ENCODE data around the gene DDX49. TPM values are rescaled to one million over a fixed set of nuclear protein-coding genes. Genes with fewer than 3 reads are reported as not detected.

Gene DDX49
- total and polyA plus RNA-seq, 12 donors: 16.2 to 74.5 (median 22.1) TPM

DNA sequence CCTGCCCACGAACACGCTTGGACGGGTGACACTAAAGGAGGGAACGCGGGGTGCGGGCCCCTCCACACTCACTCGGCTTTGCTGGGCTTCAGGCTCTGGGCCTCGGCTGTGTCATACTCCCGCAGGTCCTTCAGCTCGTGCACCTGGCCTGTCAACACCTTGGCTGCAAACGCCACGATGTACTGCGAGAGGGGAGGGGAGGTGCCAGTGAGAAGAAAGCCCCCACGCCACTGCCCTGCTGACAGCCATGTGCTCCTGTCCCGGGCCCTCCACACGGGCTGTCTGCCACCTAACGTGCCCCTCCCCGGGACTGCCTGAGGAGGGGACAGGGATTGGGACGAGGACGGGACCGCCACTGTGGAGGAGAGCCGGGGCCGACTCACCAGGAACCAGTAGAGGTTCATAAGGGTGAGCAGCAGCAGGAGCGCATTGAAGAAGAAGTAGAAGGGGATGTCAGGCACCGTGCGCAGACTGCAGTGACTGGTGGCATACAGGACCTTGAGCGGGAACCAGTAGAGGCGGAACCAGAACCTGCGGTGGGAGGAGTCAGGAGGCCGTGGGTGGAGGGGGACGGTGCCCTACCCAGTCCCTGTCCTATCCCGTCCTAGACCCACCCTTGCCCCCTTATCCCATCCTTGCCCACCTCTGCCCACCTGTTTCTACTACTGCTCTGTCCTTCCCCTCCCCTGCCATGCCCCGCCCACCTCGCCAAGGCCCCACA is 40.5 kb upstream of the DDX49 start:
- DNase-seq: no peak
- TF ChIP-seq CTCF (IDR thresholded peaks at IDR 0.05): no peak
- intact Hi-C loops (cut with DNase I): no loop called here
- H3K4me3 ChIP-seq: no peak overlapping the region
- no peak overlapping the region for H3K27ac ChIP-seq
- ATAC-seq: peak in 1 of 8 donors; percentile 28
- peaks cover 0 to 4% (median 0%) of the 10 kb centered on the region in 9 donors for H3K36me3 ChIP-seq
- no peaks in the 10 kb centered on the region for H3K4me1 ChIP-seq
- peaks cover 0 to 10% (median 0%) of the 10 kb centered on the region in 11 donors for H3K9me3 ChIP-seq
- 88 to 92% methylated on average over 33 to 34 of the region's 34 CpGs for WGBS, 2 donors
- H3K27me3 ChIP-seq: no peaks in the 10 kb centered on the region

- peak in 2 of 8 donors; percentile 28 to 55 for ATAC-seq
- Histone ChIP-seq H3K27me3 (no peaks in the 10 kb centered on the region), H3K4me3 (no peak overlapping the region), H3K27ac (no peak overlapping the region), H3K4me1 (no peaks in the 10 kb centered on the region), H3K9me3 (peaks cover 0 to 10% (median 0%) of the 10 kb centered on the region in 11 donors), H3K36me3 (peaks cover 0 to 4% (median 0%) of the 10 kb centered on the region in 9 donors)
- DNase-seq: no peak
- TF ChIP-seq CTCF (IDR thresholded peaks at IDR 0.05): no peak
- intact Hi-C loops (cut with DNase I): no loop called here
- 76 to 84% methylated on average over 11 to 13 of the region's 13 CpGs for WGBS, 2 donors
These were observed 39.7 kb upstream of the DDX49 start for GRCh38 chr19:18879579-18880373.

DNA sequence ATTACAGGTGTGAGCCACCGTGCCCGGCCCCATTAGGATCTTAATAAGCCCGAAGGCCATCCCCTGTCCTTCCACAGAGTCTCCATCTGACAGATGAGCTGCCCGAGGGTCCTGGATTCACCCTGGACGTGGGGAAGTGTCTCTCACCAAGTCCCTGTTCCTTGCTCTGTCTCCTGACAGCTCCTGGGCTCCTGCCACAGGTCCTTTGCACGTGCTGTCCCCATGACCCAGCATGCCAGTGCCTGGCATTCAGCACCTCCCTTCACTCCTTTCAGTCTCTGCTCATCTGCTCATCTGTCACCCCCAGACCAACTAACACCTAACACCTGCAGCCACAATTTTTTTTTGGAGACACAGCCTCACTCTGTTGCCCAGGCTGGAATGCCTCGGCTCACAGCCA is 38.0 kb upstream of the DDX49 start:
- no peak for TF ChIP-seq CTCF (IDR thresholded peaks at IDR 0.05)
- Histone ChIP-seq H3K9me3 (peaks cover 0 to 10% (median 0%) of the 10 kb centered on the region in 11 donors), H3K4me1 (no peaks in the 10 kb centered on the region), H3K4me3 (no peak overlapping the region), H3K27me3 (no peaks in the 10 kb centered on the region), H3K27ac (no peak overlapping the region), H3K36me3 (peaks cover 0 to 4% (median 0%) of the 10 kb centered on the region in 9 donors)
- 90 to 95% methylated on average over 7 of the region's 7 CpGs for WGBS, 2 donors
- ATAC-seq: no peak
- intact Hi-C loops (cut with DNase I): no loop called here
- no peak for DNase-seq

DNA sequence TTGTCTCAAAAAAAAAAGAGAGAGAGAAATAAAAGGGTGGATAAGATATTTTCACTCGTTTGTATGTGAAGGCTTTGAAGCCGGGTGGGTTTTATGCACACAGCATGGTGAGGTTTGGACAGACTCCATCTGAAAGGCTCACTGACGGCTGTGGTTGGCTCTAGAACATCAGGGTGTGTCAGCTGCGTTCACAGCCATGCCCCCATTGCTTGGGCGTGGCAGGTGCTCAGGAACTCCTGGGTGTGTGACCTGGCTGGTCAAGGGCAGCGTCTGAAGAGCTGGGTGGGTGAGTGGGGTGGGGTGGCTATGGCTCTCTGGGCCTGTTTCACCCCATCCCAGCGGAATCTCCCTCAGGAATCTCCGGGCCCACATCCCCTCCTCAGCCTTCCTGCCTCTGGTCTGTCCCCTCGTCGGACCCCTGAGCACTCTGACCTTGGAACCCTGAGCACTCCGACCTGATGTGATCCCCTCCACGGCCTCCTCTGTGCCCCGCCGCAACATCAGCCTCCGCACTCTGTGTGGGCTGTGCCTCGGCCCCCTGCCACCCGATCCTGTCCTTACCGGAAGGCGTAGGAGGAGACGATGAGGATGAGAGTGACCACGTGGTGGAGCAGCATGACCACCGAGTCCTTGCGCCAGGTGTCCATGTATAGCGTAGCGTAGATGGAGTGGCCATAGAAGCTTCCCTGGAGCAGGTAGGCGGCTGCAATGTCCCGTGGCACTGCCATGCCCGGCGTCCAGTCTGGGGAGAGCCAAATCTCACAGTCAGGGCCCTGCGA is 35.8 kb upstream of the DDX49 start:
- intact Hi-C loops (cut with DNase I): no loop called here
- no peaks in the 10 kb centered on the region for H3K4me1 ChIP-seq
- no peak overlapping the region for H3K4me3 ChIP-seq
- DNase-seq (no peak), ATAC-seq (peak in 1 of 8 donors; percentile 17)
- no peak overlapping the region for H3K27ac ChIP-seq
- 79 to 87% methylated on average over 30 of the region's 30 CpGs for WGBS, 2 donors
- no peaks in the 10 kb centered on the region for H3K27me3 ChIP-seq
- no peak for TF ChIP-seq CTCF (IDR thresholded peaks at IDR 0.05)
- H3K36me3 ChIP-seq: no peaks in the 10 kb centered on the region
- no peaks in the 10 kb centered on the region for H3K9me3 ChIP-seq
